Right lobe of liver (tissue), 6 donors: Measurements from ENCODE around the gene CLSTN3. TPM values are rescaled to one million over a fixed set of nuclear protein-coding genes. Genes with fewer than 3 reads are reported as not detected.
"Not testable (repeated sequence)": the region's sequence is repeated elsewhere in the genome, so short reads cannot be mapped to it uniquely, and the experiment has no call there.

Experiments
- ATAC-seq, 4 donors: fragments of 200-7000 bp; cut with Tn5 transposase; one replicate each; pipeline ENCODE4 v1.9.1; 2020; ENCODE audit warnings: mild to moderate bottlenecking in 4 of 4, moderate library complexity in 4 of 4
- DNase-seq, 3 donors: peaks; one replicate each; pipeline ENCODE4 v3.0.0-alpha.2; 2020
- H3K27ac ChIP-seq, 3 donors: fragments of 200-600 bp; one replicate each; pipeline ENCODE4 v1.8.0; 2022
- H3K27me3 ChIP-seq, 2 donors: fragments of 200-600 bp; one replicate each; pipeline ENCODE4 v1.8.0; 2022
- H3K36me3 ChIP-seq, 4 donors: fragments of 200-600 bp; sonication (generic) in 1 of 4; one replicate each; pipeline versions ENCODE4 v1.5.1 to v1.8.0; 2017 to 2022; ENCODE audit warnings: control low read depth in 1 of 4
- H3K4me1 ChIP-seq, 4 donors: fragments of 200-600 bp; sonication (generic) in 1 of 4; one replicate each; pipeline versions ENCODE4 v1.5.1 to v1.8.0; 2017 to 2022; ENCODE audit warnings: control low read depth in 1 of 4
- H3K4me3 ChIP-seq, 3 donors: fragments of 200-600 bp; one replicate each; pipeline ENCODE4 v1.8.0; 2022
- H3K9me3 ChIP-seq, 4 donors: fragments of 200-600 bp; sonication (generic) in 1 of 4; one replicate each; pipeline versions ENCODE4 v1.5.1 to v1.8.0; 2017 to 2022; ENCODE audit warnings: control low read depth in 1 of 4
- POLR2A ChIP-seq: fragments of 450-650 bp; IDR thresholded peaks from one replicate; pipeline ENCODE4 v1.6.1; 2017; ENCODE audit warnings: antibody characterized with exemption, mild to moderate bottlenecking
- WGBS: methylation state at CpG from one replicate; pipeline ENCODE4 v1.1.6; 2018; ENCODE audit warnings: low coverage, low lambda C conversion rate; ENCODE audit not compliant: insufficient coverage; ENCODE audit errors: missing lambda C conversion rate; 5-methylcytosine and 5-hydroxymethylcytosine counted together
- intact Hi-C, 2 donors: fragments of 100-400 bp; cut with DNase I; formaldehyde crosslinking; loops; one replicate each; pipeline versions ENCODE4 v1.11.2 to v1.14.1; 2022
- total RNA-seq, 6 experiments: library from RNA; depleted of rRNA in 2 of 6; stranded (reverse); fragments of >200 nt in 2 of 6; fragmentation: NEBNext Ultra II Directional in 3 of 6; extraction: Animal tissue kit (Norgen Biotek cat#: 25700) in 3 of 6; gene quantifications; one replicate each; pipeline versions ENCODE4 v1.1.0 to v1.2.4, GENCODE V29; 2016 to 2023
- TF ChIP-seq, protein P1 (sequence below), 4 donors: fragments of 200-600 bp in 3 of 4; fragments of 450-650 bp in 1 of 4; IDR thresholded peaks; one replicate each; pipeline versions ENCODE4 v1.5.1 to v1.8.0; 2016 to 2022; ENCODE audit warnings: antibody characterized with exemption in 4 of 4, mild to moderate bottlenecking in 2 of 4
- donor health status: DM: no; HTN: yes; CAD: no.
- donor health status: DM: no; HTN: no; CAD: no.
- donor health status: DM: no; HTN: no; CAD: no.
- donor health status: DM: no; HTN: yes; CAD: no.
- donor health status: DM: no; HTN: yes; CAD: no.

CLSTN3 gene
- total RNA-seq, 6 experiments from 2014 or later = 38.9 to 55.2 (median 43.1) TPM

DNA sequence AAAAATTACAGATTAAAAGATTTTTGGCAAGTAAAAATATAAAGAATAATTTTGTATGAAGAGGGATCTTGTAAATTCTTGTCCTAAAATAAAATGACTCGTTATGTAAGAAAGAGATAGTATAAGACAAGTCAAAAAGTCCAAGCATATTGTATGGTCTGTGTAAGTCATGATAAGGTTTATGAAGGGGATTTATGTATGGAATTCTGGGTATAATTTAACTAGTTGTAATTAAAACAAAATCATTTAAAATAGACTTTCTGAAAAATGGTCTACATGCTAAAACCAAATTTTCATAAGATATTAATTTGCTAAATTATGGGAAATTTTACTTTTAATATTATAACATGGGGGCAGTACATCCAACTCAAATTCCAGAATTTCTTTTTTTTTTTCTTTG lies 41.7 kb downstream of the CLSTN3 start:
- Histone ChIP-seq H3K9me3 (no peaks in the 10 kb centered on the region), H3K36me3 (no peaks in the 10 kb centered on the region), H3K27ac (no peak overlapping the region), H3K4me1 (no peaks in the 10 kb centered on the region), H3K27me3 (no peaks in the 10 kb centered on the region), H3K4me3 (no peak overlapping the region)
- DNase-seq = no peak
- TF ChIP-seq, protein P1, sequence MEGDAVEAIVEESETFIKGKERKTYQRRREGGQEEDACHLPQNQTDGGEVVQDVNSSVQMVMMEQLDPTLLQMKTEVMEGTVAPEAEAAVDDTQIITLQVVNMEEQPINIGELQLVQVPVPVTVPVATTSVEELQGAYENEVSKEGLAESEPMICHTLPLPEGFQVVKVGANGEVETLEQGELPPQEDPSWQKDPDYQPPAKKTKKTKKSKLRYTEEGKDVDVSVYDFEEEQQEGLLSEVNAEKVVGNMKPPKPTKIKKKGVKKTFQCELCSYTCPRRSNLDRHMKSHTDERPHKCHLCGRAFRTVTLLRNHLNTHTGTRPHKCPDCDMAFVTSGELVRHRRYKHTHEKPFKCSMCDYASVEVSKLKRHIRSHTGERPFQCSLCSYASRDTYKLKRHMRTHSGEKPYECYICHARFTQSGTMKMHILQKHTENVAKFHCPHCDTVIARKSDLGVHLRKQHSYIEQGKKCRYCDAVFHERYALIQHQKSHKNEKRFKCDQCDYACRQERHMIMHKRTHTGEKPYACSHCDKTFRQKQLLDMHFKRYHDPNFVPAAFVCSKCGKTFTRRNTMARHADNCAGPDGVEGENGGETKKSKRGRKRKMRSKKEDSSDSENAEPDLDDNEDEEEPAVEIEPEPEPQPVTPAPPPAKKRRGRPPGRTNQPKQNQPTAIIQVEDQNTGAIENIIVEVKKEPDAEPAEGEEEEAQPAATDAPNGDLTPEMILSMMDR (IDR thresholded peaks at IDR 0.05) = no peak
- no peak for TF ChIP-seq POLR2A
- ATAC-seq = no peak
- intact Hi-C loops = no loop called here
- WGBS = 50% methylated on average over 1 of the region's 1 CpG

- no peaks in the 10 kb centered on the region for H3K9me3 ChIP-seq
- DNase-seq (no peak), ATAC-seq (no peak)
- intact Hi-C loops = no loop called here
- no peak overlapping the region for H3K27ac ChIP-seq
- H3K4me1 ChIP-seq = no peaks in the 10 kb centered on the region
- TF ChIP-seq, protein P1 (IDR thresholded peaks at IDR 0.05) = no peak
- no peak for TF ChIP-seq POLR2A
- H3K36me3 ChIP-seq = no peaks in the 10 kb centered on the region
- no peaks in the 10 kb centered on the region for H3K27me3 ChIP-seq
- H3K4me3 ChIP-seq = no peak overlapping the region
These were observed 45.3 kb downstream of the CLSTN3 start for GRCh38 chr12:7175493-7175892.

GRCh38 chr12:7176595-7176994 lies 46.4 kb downstream of the CLSTN3 start:
- intact Hi-C loops = no loop called here
- TF ChIP-seq, protein P1 (IDR thresholded peaks at IDR 0.05) = no peak
- no peak for TF ChIP-seq POLR2A
- Histone ChIP-seq H3K4me1 (no peaks in the 10 kb centered on the region), H3K27me3 (no peaks in the 10 kb centered on the region), H3K36me3 (no peaks in the 10 kb centered on the region), H3K27ac (no peak overlapping the region), H3K9me3 (no peaks in the 10 kb centered on the region), H3K4me3 (no peak overlapping the region)
- no peak for ATAC-seq
- no peak for DNase-seq
- WGBS = 47% methylated on average over 2 of the region's 2 CpGs

GRCh38 chr12:7178481-7178880 lies 48.3 kb downstream of the CLSTN3 start:
- 100% methylated on average over 1 of the region's 2 CpGs for WGBS
- no peak for DNase-seq
- H3K36me3 ChIP-seq = no peaks in the 10 kb centered on the region
- no peak for ATAC-seq
- H3K4me1 ChIP-seq = no peaks in the 10 kb centered on the region
- H3K9me3 ChIP-seq = no peaks in the 10 kb centered on the region
- H3K4me3 ChIP-seq = no peak overlapping the region
- no peak for TF ChIP-seq POLR2A
- TF ChIP-seq, protein P1 (IDR thresholded peaks at IDR 0.05) = no peak
- H3K27me3 ChIP-seq = no peaks in the 10 kb centered on the region
- intact Hi-C loops = no loop called here
- H3K27ac ChIP-seq = no peak overlapping the region

- 50% methylated on average over 1 of the region's 1 CpG for WGBS
- H3K27ac ChIP-seq = no peak overlapping the region
- no peaks in the 10 kb centered on the region for H3K36me3 ChIP-seq
- no peaks in the 10 kb centered on the region for H3K4me1 ChIP-seq
- no peaks in the 10 kb centered on the region for H3K27me3 ChIP-seq
- H3K9me3 ChIP-seq = no peaks in the 10 kb centered on the region
- DNase-seq (no peak), ATAC-seq (no peak)
- no peak overlapping the region for H3K4me3 ChIP-seq
- intact Hi-C loops = no loop called here
- TF ChIP-seq, protein P1 (IDR thresholded peaks at IDR 0.05) = no peak
- TF ChIP-seq POLR2A = no peak
These were observed 50.5 kb downstream of the CLSTN3 start for GRCh38 chr12:7180685-7181084.

GRCh38 chr12:7186058-7186457 lies 55.9 kb downstream of the CLSTN3 start:
- intact Hi-C loops, DNase-seq, H3K27me3 ChIP-seq, H3K9me3 ChIP-seq, H3K4me3 ChIP-seq, H3K36me3 ChIP-seq, H3K27ac ChIP-seq, ATAC-seq: not testable (repeated sequence)
- peaks cover 0 to 16% (median 3%) of the 10 kb centered on the region in 4 donors for H3K4me1 ChIP-seq
- 89% methylated on average over 1 of the region's 2 CpGs for WGBS
